Measurements from ENCODE around the gene NDUFA11.
A peak's percentile ranks its signal among the peaks of the same experiment; 100 is the strongest.

NDUFA11 gene

GRCh38 chr19:5903624-5904351, at the start of gene NDUFA11:
Gene NDUFA11, minus strand, starts transcription at chr19:5903790. Its CDS starts 82 bp downstream, at chr19:5903708.
- intact Hi-C loops (cut with micrococcal nuclease), result loop anchor here (1.0 to 5.0 kb wide), 4 partner anchors 75 to 209 kb away; partner anchors contain the start of genes CATSPERD, LONP1, RANBP3 and RFX2
- peaks cover 35% of the 10 kb centered on the region for H3K4me1 Mint-ChIP-seq (ENCODE audit: low read depth)

GRCh38 chr19:5953030-5953589, 49.5 kb upstream of the NDUFA11 start:
- peaks cover 98% of the 10 kb centered on the region for H3K4me1 Mint-ChIP-seq (ENCODE audit: low read depth)
- H3K4me3 Mint-ChIP-seq, result no peak overlapping the region
- no peaks in the 10 kb centered on the region for H3K9me3 Mint-ChIP-seq
- intact Hi-C loops (cut with micrococcal nuclease), result no loop called here
- peaks cover 47% of the 10 kb centered on the region for H3K36me3 Mint-ChIP-seq (ENCODE audit: low read depth)
- no peaks in the 10 kb centered on the region for H3K27me3 Mint-ChIP-seq
- H3K27ac Mint-ChIP-seq, result peak overlapping the region; percentile 91

More at GRCh38 chr19:5903624-5904351, at the start of gene NDUFA11:
- no peaks in the 10 kb centered on the region for H3K27me3 Mint-ChIP-seq
- peaks cover 43% of the 10 kb centered on the region for H3K36me3 Mint-ChIP-seq (ENCODE audit: low read depth)
- H3K27ac Mint-ChIP-seq, result peak within 1 kb of the TSS; percentile 98
- H3K4me3 Mint-ChIP-seq, result peak within 1 kb of the TSS; percentile 95
- no peaks in the 10 kb centered on the region for H3K9me3 Mint-ChIP-seq

DNA sequence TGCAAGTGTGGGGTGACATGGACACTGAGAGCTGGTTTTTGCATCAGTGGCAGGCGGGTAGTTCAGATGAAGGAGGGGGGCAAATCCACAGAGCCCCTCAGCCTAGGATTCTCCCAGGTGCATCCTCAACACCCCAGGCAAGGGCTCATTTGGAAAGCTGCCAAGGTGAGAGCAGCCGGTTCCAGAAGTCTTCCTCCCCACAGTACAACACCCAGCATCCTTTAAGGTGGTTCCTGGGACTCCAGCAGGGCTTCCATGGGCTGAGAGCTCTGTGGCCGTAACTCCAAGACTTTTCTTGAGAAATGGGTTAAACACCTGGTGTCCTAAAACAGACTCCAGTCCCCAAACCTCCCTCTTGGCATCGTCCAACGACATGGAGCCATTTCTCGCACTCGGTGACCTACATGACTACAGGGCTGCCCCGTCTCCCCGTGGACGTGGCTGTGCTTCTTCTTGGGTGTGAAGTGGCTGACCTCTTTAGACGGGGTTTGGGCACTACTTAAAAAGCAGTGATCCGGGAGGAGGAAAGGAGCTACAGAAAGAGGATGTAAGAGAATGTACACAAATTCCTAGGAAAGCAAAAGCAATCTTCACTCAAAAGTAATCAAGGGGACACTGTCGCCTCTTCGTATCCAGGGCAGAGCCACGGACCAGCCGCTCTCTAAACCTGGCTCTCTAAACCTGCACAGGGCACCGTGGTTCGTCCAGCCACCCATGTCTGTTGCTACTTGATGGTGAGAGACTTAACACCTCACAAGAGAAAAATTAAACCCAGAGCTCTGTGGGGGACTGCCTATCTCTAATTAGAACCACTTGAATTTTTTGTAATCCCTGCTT, 48.8 kb upstream of the NDUFA11 start:
- Mint-ChIP-seq H3K27ac (peak overlapping the region; percentile 91), H3K36me3 (ENCODE audit: low read depth) (peaks cover 47% of the 10 kb centered on the region), H3K9me3 (no peaks in the 10 kb centered on the region), H3K27me3 (no peaks in the 10 kb centered on the region), H3K4me1 (ENCODE audit: low read depth) (peaks cover 98% of the 10 kb centered on the region), H3K4me3 (peak overlapping the region; percentile 72)
- intact Hi-C loops (cut with micrococcal nuclease), result no loop called here

DNA sequence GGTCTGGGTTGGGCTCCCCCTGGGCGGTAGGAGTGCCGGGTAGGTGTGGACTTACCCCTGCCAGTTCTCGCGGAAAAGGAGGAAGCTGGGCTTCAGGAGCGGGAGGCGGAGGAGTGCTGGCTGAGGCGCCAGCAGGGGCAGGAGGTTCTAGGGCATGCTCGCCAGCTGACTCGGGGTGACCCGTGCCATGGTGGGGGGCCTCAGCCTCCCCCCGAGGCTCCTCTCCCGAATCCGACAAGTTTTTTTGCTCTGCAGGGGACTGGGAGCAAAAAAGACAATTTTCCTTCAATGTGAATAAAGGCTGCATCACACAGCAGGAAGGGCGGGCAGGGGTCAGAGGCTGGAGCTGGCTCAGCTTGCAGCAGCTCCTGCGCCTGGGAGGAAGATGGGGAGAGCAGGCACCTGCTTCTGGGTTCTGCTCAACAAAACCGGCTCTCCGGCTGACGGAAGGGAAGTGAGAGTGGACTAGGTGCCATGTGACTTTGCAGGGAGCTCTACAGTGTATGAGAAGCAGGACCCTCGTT, 47.8 kb upstream of the NDUFA11 start:
- Mint-ChIP-seq H3K36me3 (ENCODE audit: low read depth) (peaks cover 40% of the 10 kb centered on the region), H3K27ac (peak overlapping the region; percentile 91), H3K4me3 (peak overlapping the region; percentile 72), H3K9me3 (no peaks in the 10 kb centered on the region), H3K27me3 (no peaks in the 10 kb centered on the region), H3K4me1 (ENCODE audit: low read depth) (peaks cover 98% of the 10 kb centered on the region)
- intact Hi-C loops (cut with micrococcal nuclease), result no loop called here

DNA sequence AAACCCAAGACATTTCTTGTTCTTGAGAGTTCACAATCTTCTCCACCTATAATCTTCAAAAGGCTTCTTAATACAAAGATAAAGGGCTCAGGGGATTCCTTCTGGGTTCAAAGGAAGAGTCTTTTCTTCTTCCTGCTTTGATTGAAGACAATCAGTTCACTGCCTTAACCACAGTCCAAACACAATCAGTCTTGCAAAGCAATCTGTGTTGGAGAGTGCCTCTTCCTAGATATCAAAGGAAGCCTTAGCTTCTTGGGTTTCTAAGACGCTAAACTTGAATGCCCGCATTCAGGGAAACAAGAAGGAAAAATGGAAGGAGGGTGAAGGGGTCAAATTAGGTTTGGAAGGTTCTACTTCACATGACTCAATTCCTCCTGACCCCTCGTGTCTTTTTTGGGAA, 47.2 kb upstream of the NDUFA11 start:
- Mint-ChIP-seq H3K36me3 (ENCODE audit: low read depth) (peaks cover 45% of the 10 kb centered on the region), H3K27ac (peak overlapping the region; percentile 91), H3K9me3 (no peaks in the 10 kb centered on the region), H3K4me3 (peak overlapping the region; percentile 72), H3K27me3 (no peaks in the 10 kb centered on the region), H3K4me1 (ENCODE audit: low read depth) (peaks cover 98% of the 10 kb centered on the region)
- intact Hi-C loops (cut with micrococcal nuclease), result no loop called here

- Mint-ChIP-seq H3K4me3 (peak overlapping the region; percentile 43), H3K27me3 (no peaks in the 10 kb centered on the region), H3K36me3 (ENCODE audit: low read depth) (peaks cover 54% of the 10 kb centered on the region), H3K9me3 (no peaks in the 10 kb centered on the region), H3K4me1 (ENCODE audit: low read depth) (peaks cover 91% of the 10 kb centered on the region), H3K27ac (peak overlapping the region; percentile 91)
- intact Hi-C loops (cut with micrococcal nuclease), result no loop called here
Measured at GRCh38 chr19:5949792-5950305, 46.3 kb upstream of the NDUFA11 start.

- Mint-ChIP-seq H3K9me3 (no peaks in the 10 kb centered on the region), H3K27ac (peak overlapping the region; percentile 91), H3K4me1 (ENCODE audit: low read depth) (peaks cover 82% of the 10 kb centered on the region), H3K4me3 (no peak overlapping the region), H3K27me3 (no peaks in the 10 kb centered on the region), H3K36me3 (ENCODE audit: low read depth) (peaks cover 57% of the 10 kb centered on the region)
- intact Hi-C loops (cut with micrococcal nuclease), result no loop called here
Measured at GRCh38 chr19:5948752-5949564, 45.4 kb upstream of the NDUFA11 start.

- Mint-ChIP-seq H3K9me3 (no peaks in the 10 kb centered on the region), H3K36me3 (ENCODE audit: low read depth) (peaks cover 58% of the 10 kb centered on the region), H3K27me3 (no peaks in the 10 kb centered on the region), H3K27ac (peak overlapping the region; percentile 91), H3K4me3 (peak overlapping the region; percentile 69), H3K4me1 (ENCODE audit: low read depth) (peaks cover 67% of the 10 kb centered on the region)
- intact Hi-C loops (cut with micrococcal nuclease), result loop anchor here (2.0 kb wide), 1 partner anchor 15 kb away; no protein-coding TSS in a partner anchor
Measured at GRCh38 chr19:5947435-5947834, 43.8 kb upstream of the NDUFA11 start.

- Mint-ChIP-seq H3K27ac (no peak overlapping the region), H3K4me3 (no peak overlapping the region), H3K9me3 (no peaks in the 10 kb centered on the region), H3K4me1 (ENCODE audit: low read depth) (peaks cover 29% of the 10 kb centered on the region), H3K27me3 (no peaks in the 10 kb centered on the region), H3K36me3 (ENCODE audit: low read depth) (peaks cover 74% of the 10 kb centered on the region)
- intact Hi-C loops (cut with micrococcal nuclease), result no loop called here
Measured at GRCh38 chr19:5943623-5944022, 40.0 kb upstream of the NDUFA11 start.

DNA sequence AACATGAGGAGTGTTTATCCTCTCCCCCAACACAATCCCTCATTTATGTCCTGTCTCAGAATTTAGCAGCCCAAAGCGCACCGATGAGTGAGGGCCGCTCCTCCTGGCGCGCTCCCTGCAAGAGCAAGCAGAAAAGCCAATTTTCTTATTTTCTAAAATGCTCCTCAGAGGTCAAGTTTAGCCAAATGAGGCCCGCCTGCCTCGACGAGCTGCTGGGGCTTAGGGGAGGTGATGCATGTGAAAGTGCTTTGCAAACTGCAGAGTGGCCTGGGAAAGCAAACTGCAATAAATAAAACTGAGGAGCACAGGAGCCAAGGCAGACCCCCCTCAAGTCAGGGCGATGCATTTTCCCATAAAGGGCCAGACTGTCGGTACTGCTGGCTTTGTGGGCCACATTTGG, 39.5 kb upstream of the NDUFA11 start:
- no peaks in the 10 kb centered on the region for H3K27me3 Mint-ChIP-seq
- H3K9me3 Mint-ChIP-seq, result no peaks in the 10 kb centered on the region
- H3K4me3 Mint-ChIP-seq, result no peak overlapping the region
- H3K27ac Mint-ChIP-seq, result no peak overlapping the region
- peaks cover 80% of the 10 kb centered on the region for H3K36me3 Mint-ChIP-seq (ENCODE audit: low read depth)
- intact Hi-C loops (cut with micrococcal nuclease), result no loop called here
- H3K4me1 Mint-ChIP-seq (ENCODE audit: low read depth), result peaks cover 23% of the 10 kb centered on the region

DNA sequence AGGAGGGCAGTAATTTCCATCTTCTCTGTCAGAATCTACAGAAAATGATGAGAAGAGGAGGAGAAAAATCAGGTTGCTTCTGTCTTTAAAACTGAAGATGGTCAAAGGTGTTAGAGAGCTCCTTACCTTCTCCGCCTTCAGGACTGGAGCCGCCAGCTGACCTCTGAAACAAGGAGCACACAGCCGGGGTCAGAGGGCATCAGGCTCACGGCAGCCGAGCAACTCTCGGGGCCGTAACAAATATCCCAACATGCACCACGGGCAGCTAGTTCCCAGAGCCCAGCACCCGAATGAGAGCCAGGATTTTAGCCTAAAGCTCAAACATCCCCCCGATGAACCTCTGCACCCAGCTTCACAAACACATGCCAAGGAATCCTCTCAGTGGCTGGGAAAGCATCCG, 38.1 kb upstream of the NDUFA11 start:
- Mint-ChIP-seq H3K4me1 (ENCODE audit: low read depth) (peaks cover 9% of the 10 kb centered on the region), H3K27ac (no peak overlapping the region), H3K27me3 (no peaks in the 10 kb centered on the region), H3K4me3 (no peak overlapping the region), H3K9me3 (no peaks in the 10 kb centered on the region), H3K36me3 (ENCODE audit: low read depth) (peaks cover 88% of the 10 kb centered on the region)
- intact Hi-C loops (cut with micrococcal nuclease), result no loop called here

DNA sequence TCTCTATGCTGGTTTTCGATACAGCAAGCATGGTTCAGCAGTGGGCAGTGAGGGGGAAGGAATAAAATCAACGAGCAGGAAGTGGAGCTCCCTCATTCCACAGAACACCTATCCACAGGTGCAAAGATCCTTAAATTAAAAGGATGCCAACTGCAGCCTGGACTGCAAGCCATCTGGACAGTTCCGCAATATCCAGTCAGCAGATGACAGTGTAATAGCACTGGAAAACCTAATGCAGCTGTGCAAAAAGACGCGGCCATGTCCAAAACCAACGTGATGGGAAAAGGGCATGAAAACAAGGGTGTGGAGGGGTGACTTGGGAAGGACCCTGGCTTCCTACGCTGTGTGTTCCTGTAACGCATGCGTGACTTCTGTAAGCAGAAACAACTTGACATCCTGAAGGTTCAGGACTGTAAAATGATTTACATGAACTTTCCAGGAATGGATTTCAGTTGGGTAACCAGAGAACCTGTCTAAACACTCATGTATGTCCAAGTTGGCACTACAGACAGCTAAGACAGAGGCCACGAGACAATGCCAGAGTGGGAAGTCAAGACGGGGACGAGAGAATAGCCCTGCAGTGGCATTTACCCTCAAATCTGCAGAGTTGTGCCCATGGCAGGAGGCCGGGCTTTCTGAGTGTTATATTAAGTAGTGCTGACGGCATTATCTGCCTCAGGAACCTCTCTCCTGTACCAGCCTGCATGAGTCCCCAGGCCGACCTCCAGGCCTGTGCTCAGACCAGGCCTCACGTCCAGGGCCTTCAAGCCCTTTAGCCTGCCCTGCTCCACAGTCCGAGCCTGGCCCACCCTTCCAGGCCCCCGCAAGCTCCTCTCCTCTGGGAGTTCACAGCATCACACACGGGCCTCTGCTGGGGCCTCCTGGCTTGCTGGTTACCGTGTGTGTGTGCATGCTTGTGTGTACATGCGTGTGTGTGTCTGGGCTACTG, 36.9 kb upstream of the NDUFA11 start:
- H3K4me1 Mint-ChIP-seq (ENCODE audit: low read depth), result no peaks in the 10 kb centered on the region
- no peak overlapping the region for H3K4me3 Mint-ChIP-seq
- intact Hi-C loops (cut with micrococcal nuclease), result no loop called here
- peaks cover 89% of the 10 kb centered on the region for H3K36me3 Mint-ChIP-seq (ENCODE audit: low read depth)
- no peak overlapping the region for H3K27ac Mint-ChIP-seq
- no peaks in the 10 kb centered on the region for H3K27me3 Mint-ChIP-seq
- no peaks in the 10 kb centered on the region for H3K9me3 Mint-ChIP-seq

All from dendritic cell treated with granulocyte-macrophage colony-stimulating factor and Interleukin-4, amounts not matched to agents 40 ng/mL and 50 ng/mL, for 4 days (primary cell).